Right lobe of liver (tissue), 4 donors: ENCODE results near the gene RAB33A.

Source experiments
- CTCF ChIP-seq, 4 donors: fragments of 200-600 bp in 3 of 4; fragments of 450-650 bp in 1 of 4; IDR thresholded peaks; one replicate each; pipeline versions ENCODE4 v1.5.1 to v1.8.0; 2016 to 2022; ENCODE audit warnings: antibody characterized with exemption in 4 of 4, mild to moderate bottlenecking in 2 of 4
- POLR2A ChIP-seq: fragments of 450-650 bp; IDR thresholded peaks from one replicate; pipeline ENCODE4 v1.6.1; 2017; ENCODE audit warnings: antibody characterized with exemption, mild to moderate bottlenecking
- donor health status: DM: no; HTN: no; CAD: no.
- donor health status: DM: no; HTN: no; CAD: no.
- donor health status: DM: no; HTN: yes; CAD: no.

GRCh38 chrX:130172127-130172845 is 524 bp downstream of the RAB33A start:
- TF ChIP-seq CTCF (IDR thresholded peaks at IDR 0.05) (no peak), POLR2A (no peak)
